Measurements from ENCODE around the gene MRPL32.
A peak's percentile ranks its signal among the peaks of the same experiment; 100 is the strongest.
"Not testable (repeated sequence)": the region's sequence is repeated elsewhere in the genome, so short reads cannot be mapped to it uniquely, and the experiment has no call there.

The MRPL32 gene

DNA sequence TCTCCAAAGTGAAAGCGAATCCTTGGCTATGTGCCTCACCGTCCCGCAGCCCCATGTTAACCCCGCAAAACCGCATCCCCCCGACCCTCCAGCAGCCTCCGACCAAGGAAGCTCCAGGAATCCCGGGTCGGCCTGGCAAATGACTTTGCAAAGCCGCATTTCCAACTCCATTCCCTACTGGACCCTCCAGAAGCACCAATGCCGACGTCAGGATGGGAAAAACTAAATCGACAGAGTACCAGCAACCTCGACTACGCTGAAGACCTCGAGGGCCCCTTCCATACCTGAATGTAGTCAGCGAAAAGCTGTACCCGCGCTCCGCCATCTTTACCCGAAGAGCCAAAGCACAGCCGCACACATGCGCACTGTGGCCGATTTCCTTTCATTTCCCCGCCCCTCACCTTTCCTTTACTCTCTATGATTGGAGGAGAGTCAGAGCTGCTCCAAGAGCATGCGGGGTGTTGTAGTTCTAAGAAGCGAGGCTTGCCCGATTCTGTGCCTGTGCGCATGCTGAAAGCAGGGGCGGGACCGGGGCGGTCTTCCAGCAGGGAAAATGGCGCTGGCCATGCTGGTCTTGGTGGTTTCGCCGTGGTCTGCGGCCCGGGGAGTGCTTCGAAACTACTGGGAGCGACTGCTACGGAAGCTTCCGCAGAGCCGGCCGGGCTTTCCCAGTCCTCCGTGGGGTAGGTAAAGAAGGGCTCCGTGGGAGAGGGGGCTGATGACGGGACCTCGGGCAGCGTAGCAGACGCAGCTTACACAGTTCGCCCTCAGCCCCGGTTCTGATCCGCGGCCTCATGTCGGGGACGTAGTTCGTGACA, at the start of gene MRPL32, which contains the start of gene PSMA2:
TSS of gene MRPL32 (plus strand) at position 543 of the 818 bp plus-strand sequence. CDS start at position 554, 11 bp downstream.
TSS of gene PSMA2 (minus strand) at position 341 of the 818 bp plus-strand sequence. CDS start at position 325, 16 bp downstream.
- TF ChIP-seq, protein P1, sequence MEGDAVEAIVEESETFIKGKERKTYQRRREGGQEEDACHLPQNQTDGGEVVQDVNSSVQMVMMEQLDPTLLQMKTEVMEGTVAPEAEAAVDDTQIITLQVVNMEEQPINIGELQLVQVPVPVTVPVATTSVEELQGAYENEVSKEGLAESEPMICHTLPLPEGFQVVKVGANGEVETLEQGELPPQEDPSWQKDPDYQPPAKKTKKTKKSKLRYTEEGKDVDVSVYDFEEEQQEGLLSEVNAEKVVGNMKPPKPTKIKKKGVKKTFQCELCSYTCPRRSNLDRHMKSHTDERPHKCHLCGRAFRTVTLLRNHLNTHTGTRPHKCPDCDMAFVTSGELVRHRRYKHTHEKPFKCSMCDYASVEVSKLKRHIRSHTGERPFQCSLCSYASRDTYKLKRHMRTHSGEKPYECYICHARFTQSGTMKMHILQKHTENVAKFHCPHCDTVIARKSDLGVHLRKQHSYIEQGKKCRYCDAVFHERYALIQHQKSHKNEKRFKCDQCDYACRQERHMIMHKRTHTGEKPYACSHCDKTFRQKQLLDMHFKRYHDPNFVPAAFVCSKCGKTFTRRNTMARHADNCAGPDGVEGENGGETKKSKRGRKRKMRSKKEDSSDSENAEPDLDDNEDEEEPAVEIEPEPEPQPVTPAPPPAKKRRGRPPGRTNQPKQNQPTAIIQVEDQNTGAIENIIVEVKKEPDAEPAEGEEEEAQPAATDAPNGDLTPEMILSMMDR (IDR thresholded peaks at IDR 0.05; ENCODE audit: low read depth, low read length, missing control alignments), result no peak
- DNase-seq (ENCODE audit: low read depth), result peak; percentile 94
- peak within 1 kb of the TSS; percentile 94 for H3K4me3 ChIP-seq (ENCODE audit: low read depth, low read length)

DNA sequence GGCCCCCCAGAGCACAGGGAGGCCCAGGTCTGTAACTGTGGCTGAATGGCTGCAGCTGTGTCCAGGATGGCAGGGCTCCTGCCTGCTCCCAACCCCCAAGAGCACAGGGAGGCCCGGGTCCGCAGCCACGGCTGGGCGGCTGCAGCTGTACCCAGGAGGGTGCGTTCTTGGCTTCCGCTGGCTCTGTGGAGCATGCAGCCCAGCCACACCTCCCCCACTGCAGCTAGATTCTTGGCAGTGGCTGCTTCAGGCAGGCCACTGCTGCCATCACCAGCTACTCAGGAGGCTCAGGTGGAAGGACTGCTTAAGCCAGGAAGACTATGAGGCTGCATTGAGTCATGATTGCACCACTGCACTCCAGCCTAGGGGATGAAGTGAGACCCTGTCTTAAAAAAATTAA, 48.2 kb upstream of the MRPL32 start:
- TF ChIP-seq, protein P1 (IDR thresholded peaks at IDR 0.05; ENCODE audit: low read depth, low read length, missing control alignments), result no peak
- H3K4me3 ChIP-seq (ENCODE audit: low read depth, low read length), result no peak overlapping the region
- no peak for DNase-seq (ENCODE audit: low read depth)

DNA sequence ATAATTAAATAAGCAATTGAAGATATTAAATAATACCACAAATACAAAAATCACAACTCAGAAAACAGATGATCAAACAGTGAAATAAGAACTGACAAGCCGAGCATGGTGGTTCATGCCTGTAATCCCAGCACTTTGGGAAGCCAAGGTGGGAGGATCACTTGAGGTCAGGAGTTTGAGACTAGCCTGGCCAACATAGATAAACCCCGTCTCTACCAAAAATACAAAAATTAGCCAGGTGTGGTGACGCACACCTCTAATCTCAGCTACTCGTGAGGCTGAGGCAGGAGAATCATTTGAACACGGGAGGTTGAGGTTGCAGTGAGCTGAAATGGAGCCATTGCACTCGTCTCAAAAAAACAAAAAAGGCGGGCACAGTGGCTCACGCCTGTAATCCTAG, 47.0 kb upstream of the MRPL32 start:
- not testable (repeated sequence) for DNase-seq (ENCODE audit: low read depth); H3K4me3 ChIP-seq (ENCODE audit: low read depth, low read length)

DNA sequence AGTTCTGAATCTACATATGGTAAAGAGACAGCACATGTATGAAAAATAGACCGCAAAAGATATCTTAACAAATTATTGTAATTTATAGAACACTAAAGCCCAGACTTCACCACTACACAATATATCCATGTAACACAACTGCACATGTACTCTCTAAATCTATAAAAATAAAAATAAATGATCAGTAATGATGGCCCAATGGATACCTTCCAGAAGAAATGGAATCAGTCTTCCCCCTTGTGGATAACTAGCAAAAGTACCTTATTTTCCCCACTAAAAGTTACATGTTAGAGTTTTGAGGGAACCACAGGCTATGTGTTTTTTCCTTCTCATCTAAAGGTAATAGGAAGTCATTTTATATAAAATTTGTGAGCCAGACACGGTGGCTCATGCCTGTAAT, 46.0 kb upstream of the MRPL32 start:
- no peak overlapping the region for H3K4me3 ChIP-seq (ENCODE audit: low read depth, low read length)
- TF ChIP-seq, protein P1 (IDR thresholded peaks at IDR 0.05; ENCODE audit: low read depth, low read length, missing control alignments), result no peak
- no peak for DNase-seq (ENCODE audit: low read depth)

DNA sequence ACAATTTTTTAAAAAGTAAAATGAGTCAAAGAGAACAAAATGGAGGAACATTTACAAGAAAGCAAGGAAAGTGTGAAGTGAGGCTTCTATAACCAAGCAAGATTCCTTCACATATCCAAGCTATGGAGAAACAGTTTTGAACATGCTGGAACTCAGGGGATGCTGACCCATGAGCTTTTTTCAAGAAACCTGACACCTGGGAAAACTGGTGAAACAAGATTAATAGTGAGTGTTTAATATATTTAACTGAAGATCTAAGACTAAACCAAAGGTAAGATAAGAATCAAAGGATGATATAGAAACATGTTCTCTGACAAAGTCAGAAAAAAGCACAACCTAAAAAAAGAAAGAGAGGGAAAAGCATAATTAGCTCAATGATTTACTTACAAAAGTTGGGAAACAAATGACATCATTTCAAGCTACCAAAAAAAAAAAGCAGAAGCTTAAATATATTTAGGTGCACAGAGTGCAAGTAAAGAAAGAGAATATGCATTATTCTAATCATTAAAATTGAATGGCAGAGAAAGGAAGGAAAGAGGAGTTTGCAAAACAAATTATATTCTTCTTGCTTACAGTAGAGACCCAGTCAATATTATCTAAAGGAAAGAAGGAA, 45.2 kb upstream of the MRPL32 start:
- TF ChIP-seq, protein P1 (IDR thresholded peaks at IDR 0.05; ENCODE audit: low read depth, low read length, missing control alignments), result no peak
- DNase-seq (ENCODE audit: low read depth), result no peak
- H3K4me3 ChIP-seq (ENCODE audit: low read depth, low read length), result no peak overlapping the region

DNA sequence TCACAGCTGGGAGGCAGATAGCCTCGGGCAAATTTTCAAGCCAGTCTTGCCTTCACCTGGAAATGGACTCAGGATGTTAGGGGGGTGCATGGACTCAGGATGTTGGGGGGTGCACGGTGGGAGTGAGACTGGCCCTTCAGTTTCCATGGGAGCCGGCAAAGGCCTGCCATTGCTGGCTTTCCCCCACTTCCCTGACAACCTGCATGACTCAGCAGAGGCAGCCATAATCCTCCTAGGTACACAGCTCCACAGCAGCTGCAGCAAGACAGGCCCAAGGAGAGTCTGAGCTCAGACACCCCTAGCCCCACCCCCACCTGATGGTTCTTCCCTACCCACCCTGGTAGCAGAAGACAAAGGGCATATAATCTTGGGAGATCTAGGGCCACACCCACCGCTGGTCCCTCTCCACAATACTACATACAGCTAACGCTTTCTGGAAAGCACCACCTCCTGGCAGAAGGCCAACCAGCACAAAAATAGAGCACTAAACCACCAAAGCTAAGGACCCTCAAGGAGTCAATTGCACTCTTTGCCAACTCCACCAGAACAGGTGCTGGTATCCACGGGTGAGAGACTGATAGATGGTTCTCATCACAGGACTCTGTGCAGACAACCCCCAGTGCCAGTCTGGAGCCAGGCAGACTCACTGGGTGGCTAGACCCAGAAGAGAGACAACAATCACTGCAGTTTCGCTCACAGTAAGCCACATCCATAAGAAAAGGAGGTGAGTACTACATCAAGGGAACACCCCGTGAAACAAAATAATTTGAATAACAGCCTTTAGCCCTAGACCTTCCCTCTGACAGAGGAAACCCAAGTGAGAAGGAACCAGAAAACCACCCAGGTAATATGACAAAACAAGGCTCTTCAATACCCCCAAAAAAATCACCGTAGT, 38.6 kb upstream of the MRPL32 start:
- DNase-seq (ENCODE audit: low read depth), result no peak
- TF ChIP-seq, protein P1 (IDR thresholded peaks at IDR 0.05; ENCODE audit: low read depth, low read length, missing control alignments), result no peak
- H3K4me3 ChIP-seq (ENCODE audit: low read depth, low read length), result no peak overlapping the region

DNA sequence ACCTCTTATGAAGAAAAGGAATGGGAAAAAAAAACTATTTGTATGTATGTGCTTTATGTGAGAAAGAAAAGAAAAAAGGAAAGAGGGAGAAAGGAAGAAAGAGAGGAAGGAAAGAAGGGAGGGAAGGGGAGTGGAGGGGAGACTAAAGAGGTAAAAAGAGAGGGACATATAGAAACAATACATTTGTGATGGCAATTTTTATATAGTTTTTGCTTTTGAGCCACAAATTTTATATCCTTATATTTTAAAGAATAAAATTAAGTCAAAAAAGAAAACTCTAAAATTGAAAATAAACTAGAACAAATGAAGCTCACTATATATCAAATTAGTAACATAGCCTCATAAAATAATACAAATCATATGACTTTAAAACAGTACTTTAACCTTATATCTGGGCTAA, 31.3 kb upstream of the MRPL32 start:
- DNase-seq (ENCODE audit: low read depth), result no peak
- no peak overlapping the region for H3K4me3 ChIP-seq (ENCODE audit: low read depth, low read length)
- TF ChIP-seq, protein P1 (IDR thresholded peaks at IDR 0.05; ENCODE audit: low read depth, low read length, missing control alignments), result no peak
